Activated CD8-positive, alpha-beta memory T cell treated with anti-CD3 and anti-CD28 coated beads, Interleukin-2, amount 50 U/mL, for 4 hours (primary cell): ENCODE results near the gene KIF16B.
"Not testable (repeated sequence)": the region's sequence is repeated elsewhere in the genome, so short reads cannot be mapped to it uniquely, and the experiment has no call there.

Experiments used
- DNase-seq: peaks from one replicate; pipeline ENCODE4 v3.0.0-alpha.2; 2020

The KIF16B gene

GRCh38 chr20:16590041-16590633 is 16.9 kb upstream of the KIF16B start:
- DNase-seq: no peak

GRCh38 chr20:16589623-16590022 is 16.4 kb upstream of the KIF16B start:
- DNase-seq: no peak

GRCh38 chr20:16588241-16588640 is 15.0 kb upstream of the KIF16B start:
- DNase-seq: no peak

- no peak for DNase-seq
These were observed 13.8 kb upstream of the KIF16B start for GRCh38 chr20:16587066-16587465.

GRCh38 chr20:16583474-16583873 is 10.2 kb upstream of the KIF16B start:
- DNase-seq: no peak

GRCh38 chr20:16581241-16581640 is 8.0 kb upstream of the KIF16B start:
- no peak for DNase-seq

- no peak for DNase-seq
These were observed 7.4 kb upstream of the KIF16B start for GRCh38 chr20:16580620-16581019.

- no peak for DNase-seq
These were observed 6.9 kb upstream of the KIF16B start for GRCh38 chr20:16580147-16580546.

- DNase-seq: no peak
These were observed 3.0 kb upstream of the KIF16B start for GRCh38 chr20:16576219-16576618.

GRCh38 chr20:16575390-16576140 is 2.3 kb upstream of the KIF16B start:
- DNase-seq: no peak

GRCh38 chr20:16574656-16575355 is 1.6 kb upstream of the KIF16B start:
- peak; percentile 76 for DNase-seq

- DNase-seq: no peak
These were observed 1.9 kb downstream of the KIF16B start for GRCh38 chr20:16571333-16571732.

- no peak for DNase-seq
These were observed 3.7 kb downstream of the KIF16B start for GRCh38 chr20:16569246-16570153.

- no peak for DNase-seq
These were observed 7.2 kb downstream of the KIF16B start for GRCh38 chr20:16566080-16566479.

GRCh38 chr20:16564079-16564478 is 9.2 kb downstream of the KIF16B start:
- DNase-seq: not testable (repeated sequence)

GRCh38 chr20:16563066-16563806 is 10.0 kb downstream of the KIF16B start:
- no peak for DNase-seq

GRCh38 chr20:16562259-16562658 is 11.0 kb downstream of the KIF16B start:
- no peak for DNase-seq

GRCh38 chr20:16560661-16561060 is 12.6 kb downstream of the KIF16B start:
- DNase-seq: no peak

- DNase-seq: no peak
These were observed 13.0 kb downstream of the KIF16B start for GRCh38 chr20:16560216-16560615.

- DNase-seq: no peak
These were observed 16.9 kb downstream of the KIF16B start for GRCh38 chr20:16556301-16556700.

- no peak for DNase-seq
These were observed 17.5 kb downstream of the KIF16B start for GRCh38 chr20:16555754-16556153.
